Measurements from ENCODE around the gene KIF1B.

KIF1B gene

DNA sequence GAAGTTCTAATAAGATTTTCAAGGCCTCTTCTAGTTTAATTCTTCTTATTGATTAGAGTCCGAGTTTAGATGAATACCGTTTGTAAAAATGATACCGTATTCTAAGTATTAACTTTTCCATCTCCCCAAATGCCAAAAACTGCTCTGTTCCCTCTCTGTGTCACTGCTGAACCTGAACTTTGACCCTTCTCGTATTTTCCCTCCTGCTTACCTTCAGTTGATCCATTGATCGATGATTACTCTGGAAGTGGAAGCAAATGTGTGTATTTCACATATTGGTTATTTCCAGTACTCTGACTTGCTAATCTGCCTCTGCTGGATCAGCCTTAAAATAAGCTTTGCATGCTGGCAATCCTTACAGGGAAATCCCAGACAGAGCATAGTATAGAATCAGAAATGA lies 68.5 kb downstream of the KIF1B start:
- TF ChIP-seq, protein P1, sequence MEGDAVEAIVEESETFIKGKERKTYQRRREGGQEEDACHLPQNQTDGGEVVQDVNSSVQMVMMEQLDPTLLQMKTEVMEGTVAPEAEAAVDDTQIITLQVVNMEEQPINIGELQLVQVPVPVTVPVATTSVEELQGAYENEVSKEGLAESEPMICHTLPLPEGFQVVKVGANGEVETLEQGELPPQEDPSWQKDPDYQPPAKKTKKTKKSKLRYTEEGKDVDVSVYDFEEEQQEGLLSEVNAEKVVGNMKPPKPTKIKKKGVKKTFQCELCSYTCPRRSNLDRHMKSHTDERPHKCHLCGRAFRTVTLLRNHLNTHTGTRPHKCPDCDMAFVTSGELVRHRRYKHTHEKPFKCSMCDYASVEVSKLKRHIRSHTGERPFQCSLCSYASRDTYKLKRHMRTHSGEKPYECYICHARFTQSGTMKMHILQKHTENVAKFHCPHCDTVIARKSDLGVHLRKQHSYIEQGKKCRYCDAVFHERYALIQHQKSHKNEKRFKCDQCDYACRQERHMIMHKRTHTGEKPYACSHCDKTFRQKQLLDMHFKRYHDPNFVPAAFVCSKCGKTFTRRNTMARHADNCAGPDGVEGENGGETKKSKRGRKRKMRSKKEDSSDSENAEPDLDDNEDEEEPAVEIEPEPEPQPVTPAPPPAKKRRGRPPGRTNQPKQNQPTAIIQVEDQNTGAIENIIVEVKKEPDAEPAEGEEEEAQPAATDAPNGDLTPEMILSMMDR (IDR thresholded peaks at IDR 0.05; ENCODE audit: insufficient read depth, low read length, poor library complexity, severe bottlenecking) = no peak
- TF ChIP-seq EZH2phosphoT487 (conservative IDR thresholded peaks at IDR 0.05; ENCODE audit: low read length) = no peak
- Histone ChIP-seq H3K27ac (ENCODE audit: low read depth, low read length) (no peak overlapping the region), H2AFZ (ENCODE audit: low read depth, low read length, severe bottlenecking) (no peak overlapping the region), H3K9me3 (ENCODE audit: insufficient read depth, low read length) (no peaks in the 10 kb centered on the region), H4K20me1 (ENCODE audit: low read depth, low read length) (no peaks in the 10 kb centered on the region), H3K9me2 (replicated peaks; ENCODE audit: insufficient read depth, low read length) (no peaks in the 10 kb centered on the region), H3K4me2 (ENCODE audit: low read depth, low read length, poor library complexity, severe bottlenecking) (no peak overlapping the region), H3K79me2 (ENCODE audit: insufficient read depth, low read length) (no peaks in the 10 kb centered on the region), H3K36me3 (ENCODE audit: low read length) (no peaks in the 10 kb centered on the region), H3K4me3 (ENCODE audit: insufficient read depth, low read length, poor library complexity, severe bottlenecking) (no peak overlapping the region), H3F3A (ENCODE audit: insufficient read depth) (no peaks in the 10 kb centered on the region), H3K9ac (ENCODE audit: low read length) (no peak overlapping the region), H3K27me3 (ENCODE audit: low read length) (no peaks in the 10 kb centered on the region)

DNA sequence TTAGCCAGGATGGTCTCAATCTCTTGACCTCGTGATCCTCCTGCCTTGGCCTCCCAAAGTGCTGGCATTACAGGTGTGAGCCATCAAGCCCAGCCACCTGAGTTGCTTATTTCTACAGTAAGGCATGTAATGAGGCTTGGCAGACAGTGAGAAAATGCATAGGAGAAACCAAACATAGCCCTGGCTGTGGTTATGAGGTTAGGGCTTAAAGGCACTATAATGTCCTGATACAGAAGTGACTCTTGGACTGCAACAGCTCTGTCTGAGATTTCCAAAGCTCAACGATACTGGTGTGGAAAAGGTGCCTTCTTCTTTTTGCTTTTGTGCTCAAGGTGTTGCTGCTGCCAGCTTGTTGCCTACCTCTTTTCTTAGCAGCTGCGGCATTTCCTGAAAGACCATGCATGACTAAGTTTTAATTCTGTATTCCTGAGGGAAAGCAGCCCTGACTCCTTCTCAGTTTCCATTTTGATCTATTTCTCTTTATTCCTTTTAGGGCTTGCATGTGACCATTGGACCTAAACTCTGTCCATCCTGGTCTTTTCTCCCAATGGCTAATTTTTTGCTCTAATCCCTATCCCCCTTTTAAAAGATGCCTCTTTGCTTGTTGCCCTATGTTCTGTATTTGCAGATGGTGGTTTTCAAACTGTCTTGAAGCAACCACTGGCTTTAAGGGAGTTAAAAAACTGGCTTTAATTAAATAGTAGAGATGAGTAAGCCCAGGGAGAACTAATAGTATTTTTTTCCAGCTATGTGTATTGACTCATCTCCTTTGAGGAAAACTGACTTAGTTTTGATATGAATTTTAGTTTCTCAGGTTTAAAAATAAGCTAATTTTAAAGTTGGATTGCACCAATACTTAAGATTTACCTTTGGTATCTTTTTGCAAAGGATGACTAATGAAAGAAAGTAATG lies 70.3 kb downstream of the KIF1B start:
- Histone ChIP-seq H3K36me3 (ENCODE audit: low read length) (no peaks in the 10 kb centered on the region), H2AFZ (ENCODE audit: low read depth, low read length, severe bottlenecking) (no peak overlapping the region), H3K27me3 (ENCODE audit: low read length) (no peaks in the 10 kb centered on the region), H3K9me3 (ENCODE audit: insufficient read depth, low read length) (no peaks in the 10 kb centered on the region), H3K9me2 (replicated peaks; ENCODE audit: insufficient read depth, low read length) (no peaks in the 10 kb centered on the region), H3K4me2 (ENCODE audit: low read depth, low read length, poor library complexity, severe bottlenecking) (no peak overlapping the region), H3K4me3 (ENCODE audit: insufficient read depth, low read length, poor library complexity, severe bottlenecking) (no peak overlapping the region), H4K20me1 (ENCODE audit: low read depth, low read length) (no peaks in the 10 kb centered on the region), H3K9ac (ENCODE audit: low read length) (no peak overlapping the region), H3F3A (ENCODE audit: insufficient read depth) (no peaks in the 10 kb centered on the region), H3K27ac (ENCODE audit: low read depth, low read length) (no peak overlapping the region), H3K79me2 (ENCODE audit: insufficient read depth, low read length) (no peaks in the 10 kb centered on the region)
- TF ChIP-seq, protein P1 (IDR thresholded peaks at IDR 0.05; ENCODE audit: insufficient read depth, low read length, poor library complexity, severe bottlenecking) = no peak
- TF ChIP-seq EZH2phosphoT487 (conservative IDR thresholded peaks at IDR 0.05; ENCODE audit: low read length) = no peak

DNA sequence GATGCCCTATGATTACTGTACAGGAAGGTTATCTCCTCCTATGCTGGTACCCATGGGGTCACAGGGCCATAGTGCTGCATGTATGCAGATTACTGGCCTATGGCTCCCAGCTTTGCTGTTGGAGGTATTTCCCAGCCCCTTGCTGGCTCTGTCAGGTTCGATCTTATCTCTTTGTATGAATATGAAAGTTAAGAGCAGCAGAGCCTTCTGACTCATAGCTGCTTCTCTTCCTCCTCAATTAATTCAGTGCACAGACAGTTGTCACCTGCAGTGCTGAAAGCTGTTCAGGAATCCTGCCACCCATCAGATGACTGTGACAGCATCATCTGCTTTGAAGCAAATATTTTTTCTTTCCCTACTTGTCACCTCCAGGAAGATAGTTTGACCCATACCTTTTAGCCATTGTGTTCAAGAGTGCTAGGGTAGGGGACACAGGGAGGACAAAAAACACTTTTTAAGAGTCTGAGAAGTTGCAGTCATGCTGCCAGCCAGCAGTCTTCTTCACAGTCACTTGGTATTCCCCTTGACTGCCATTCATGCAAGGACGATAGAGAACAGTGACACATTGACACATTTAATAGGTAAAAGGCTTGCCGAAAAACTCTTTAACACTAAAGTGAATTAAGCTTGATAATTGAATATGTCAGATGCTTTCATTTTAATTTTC lies 73.1 kb downstream of the KIF1B start:
- no peak overlapping the region for H3K9ac ChIP-seq (ENCODE audit: low read length)
- H3K9me3 ChIP-seq (ENCODE audit: insufficient read depth, low read length) = no peaks in the 10 kb centered on the region
- TF ChIP-seq, protein P1 (IDR thresholded peaks at IDR 0.05; ENCODE audit: insufficient read depth, low read length, poor library complexity, severe bottlenecking) = no peak
- TF ChIP-seq EZH2phosphoT487 (conservative IDR thresholded peaks at IDR 0.05; ENCODE audit: low read length) = no peak
- H3K36me3 ChIP-seq (ENCODE audit: low read length) = no peaks in the 10 kb centered on the region
- H3K27ac ChIP-seq (ENCODE audit: low read depth, low read length) = no peak overlapping the region
- no peaks in the 10 kb centered on the region for H3K79me2 ChIP-seq (ENCODE audit: insufficient read depth, low read length)
- H3F3A ChIP-seq (ENCODE audit: insufficient read depth) = no peaks in the 10 kb centered on the region
- H4K20me1 ChIP-seq (ENCODE audit: low read depth, low read length) = no peaks in the 10 kb centered on the region
- no peak overlapping the region for H3K4me2 ChIP-seq (ENCODE audit: low read depth, low read length, poor library complexity, severe bottlenecking)
- no peaks in the 10 kb centered on the region for H3K27me3 ChIP-seq (ENCODE audit: low read length)
- no peak overlapping the region for H2AFZ ChIP-seq (ENCODE audit: low read depth, low read length, severe bottlenecking)
- no peaks in the 10 kb centered on the region for H3K9me2 ChIP-seq (replicated peaks; ENCODE audit: insufficient read depth, low read length)
- H3K4me3 ChIP-seq (ENCODE audit: insufficient read depth, low read length, poor library complexity, severe bottlenecking) = no peak overlapping the region
